H9 (cell line): Measurements from ENCODE around the gene SFXN2. TPM values are rescaled to one million over a fixed set of nuclear protein-coding genes. Genes with fewer than 3 reads are reported as not detected.

ENCODE experiments used
- DNase-seq: peaks from one replicate; pipeline ENCODE4 v3.0.0-alpha.2; 2017
- H2AFZ ChIP-seq: one replicate; pipeline ENCODE4 v1.6.1; 2013; ENCODE audit warnings: mild to moderate bottlenecking, low read length, control low read depth, moderate library complexity
- H2AK5ac ChIP-seq: 2 replicates; pipeline ENCODE4 v1.6.1; 2013; ENCODE audit warnings: low read length, control low read depth, mixed read lengths; ENCODE audit not compliant: insufficient read length
- H2BK120ac ChIP-seq: one replicate; pipeline ENCODE4 v1.6.1; 2013; ENCODE audit warnings: low read depth, mild to moderate bottlenecking, low read length, control low read depth, inconsistent platforms; ENCODE audit not compliant: poor library complexity, severe bottlenecking
- H2BK12ac ChIP-seq: 2 replicates; pipeline ENCODE4 v1.6.1; 2013; ENCODE audit warnings: low read length, control low read depth, mixed read lengths, low read depth; ENCODE audit not compliant: insufficient read length
- H2BK15ac ChIP-seq: 2 replicates; pipeline ENCODE4 v1.6.1; 2013; ENCODE audit warnings: low read depth, low read length, control low read depth
- H2BK20ac ChIP-seq: one replicate; pipeline ENCODE4 v1.6.1; 2013; ENCODE audit warnings: low read depth, mild to moderate bottlenecking, low read length, control low read depth, inconsistent platforms; ENCODE audit not compliant: poor library complexity, severe bottlenecking
- H2BK5ac ChIP-seq: 2 replicates; pipeline ENCODE4 v1.6.1; 2013; ENCODE audit warnings: low read length, control low read depth, mixed read lengths; ENCODE audit not compliant: insufficient read length
- H3K14ac ChIP-seq: 2 replicates; pipeline ENCODE4 v1.6.1; 2013; ENCODE audit warnings: low read length, control low read depth; ENCODE audit not compliant: insufficient read depth
- H3K18ac ChIP-seq: 2 replicates; pipeline ENCODE4 v1.6.1; 2013; ENCODE audit warnings: low read depth, mild to moderate bottlenecking, mixed read lengths, low read length, control low read depth; ENCODE audit not compliant: insufficient read length
- H3K23ac ChIP-seq: 2 replicates; pipeline ENCODE4 v1.6.1; 2013; ENCODE audit warnings: low read length, control low read depth, mixed read lengths, low read depth; ENCODE audit not compliant: insufficient read length
- H3K23me2 ChIP-seq: 2 replicates; pipeline ENCODE4 v1.6.1; 2013; ENCODE audit warnings: low read depth, mild to moderate bottlenecking, mixed read lengths, low read length, control low read depth; ENCODE audit not compliant: insufficient read length, poor library complexity, severe bottlenecking
- H3K27ac ChIP-seq: 2 replicates; pipeline ENCODE4 v1.5.1; 2013; ENCODE audit warnings: low read length, control low read depth, mixed read lengths, low read depth; ENCODE audit not compliant: insufficient read length
- H3K27me3 ChIP-seq: 2 replicates; pipeline ENCODE4 v1.6.1; 2013; ENCODE audit warnings: low read length, control low read depth, inconsistent platforms; ENCODE audit not compliant: insufficient read depth
- H3K4ac ChIP-seq: 2 replicates; pipeline ENCODE4 v1.6.1; 2013; ENCODE audit warnings: low read depth, mild to moderate bottlenecking, control low read depth, inconsistent platforms, low read length, moderate library complexity
- H3K4me1 ChIP-seq: 2 replicates; pipeline ENCODE4 v1.6.1; 2013; ENCODE audit warnings: low read length, control low read depth, inconsistent platforms; ENCODE audit not compliant: insufficient read depth
- H3K4me2 ChIP-seq: 2 replicates; pipeline ENCODE4 v1.6.1; 2013; ENCODE audit warnings: low read length, control low read depth, mixed read lengths; ENCODE audit not compliant: insufficient read length, insufficient read depth
- H3K56ac ChIP-seq: 2 replicates; pipeline ENCODE4 v1.6.1; 2013; ENCODE audit warnings: low read depth, mild to moderate bottlenecking, mixed read lengths, low read length, control low read depth; ENCODE audit not compliant: insufficient read length
- H3K79me1 ChIP-seq: 2 replicates; pipeline ENCODE4 v1.6.1; 2013; ENCODE audit warnings: low read depth, mild to moderate bottlenecking, moderate library complexity, low read length, control low read depth, inconsistent platforms; ENCODE audit not compliant: insufficient read depth, poor library complexity, severe bottlenecking
- H3K79me2 ChIP-seq: 2 replicates; pipeline ENCODE4 v1.6.1; 2013; ENCODE audit warnings: low read length, control low read depth, inconsistent platforms; ENCODE audit not compliant: insufficient read depth
- H3K9ac ChIP-seq: 2 replicates; pipeline ENCODE4 v1.6.1; 2013; ENCODE audit warnings: low read length, control low read depth, mixed read lengths; ENCODE audit not compliant: insufficient read length; ENCODE audit errors: extremely low read depth
- H3K9me3 ChIP-seq: one replicate; pipeline ENCODE4 v1.6.1; 2013; ENCODE audit warnings: low read depth, low read length, inconsistent platforms; ENCODE audit not compliant: control insufficient read depth
- H3T11ph ChIP-seq: one replicate; pipeline ENCODE4 v1.6.1; 2013; ENCODE audit warnings: mild to moderate bottlenecking, low read length, control low read depth, inconsistent platforms
- H4K20me1 ChIP-seq: one replicate; pipeline ENCODE4 v1.6.1; 2013; ENCODE audit not compliant: control insufficient read depth, insufficient read length, insufficient read depth
- H4K5ac ChIP-seq: 2 replicates; pipeline ENCODE4 v1.6.1; 2013; ENCODE audit warnings: low read depth, mild to moderate bottlenecking, mixed read lengths, low read length, control low read depth; ENCODE audit not compliant: insufficient read length
- H4K8ac ChIP-seq: replicated peaks from 2 replicates; pipeline ENCODE4 v1.6.1; 2013; ENCODE audit warnings: low read length, control low read depth, mixed read lengths, low read depth; ENCODE audit not compliant: insufficient read length
- H4K91ac ChIP-seq: 2 replicates; pipeline ENCODE4 v1.6.1; 2013; ENCODE audit warnings: low read depth, mild to moderate bottlenecking, moderate library complexity, mixed read lengths, low read length, control low read depth; ENCODE audit not compliant: insufficient read length
- H3K27ac Mint-ChIP-seq, 3 experiments: 2 replicates in 2 of 3; 3 replicates in 1 of 3; pipeline ENCODE4 v1.8.0; 2020 to 2021; ENCODE audit warnings: mixed read lengths in 3 of 3, mild to moderate bottlenecking in 1 of 3, moderate library complexity in 1 of 3
- H3K27me3 Mint-ChIP-seq: 2 replicates; pipeline ENCODE4 v1.8.0; 2021; ENCODE audit warnings: low read depth, mild to moderate bottlenecking, moderate library complexity, mixed read lengths
- H3K36me3 Mint-ChIP-seq, 3 experiments: 2 replicates in 2 of 3; 3 replicates in 1 of 3; pipeline ENCODE4 v1.8.0; 2020 to 2021; ENCODE audit warnings: low read depth in 3 of 3, mixed read lengths in 3 of 3; ENCODE audit not compliant: insufficient read depth in 1 of 3
- H3K4me1 Mint-ChIP-seq, 2 experiments: 2 replicates each; pipeline ENCODE4 v1.8.0; 2020; ENCODE audit warnings: mixed read lengths in 2 of 2
- H3K4me3 Mint-ChIP-seq, 2 experiments: 2 replicates in 1 of 2; 3 replicates in 1 of 2; pipeline ENCODE4 v1.8.0; 2020 to 2021; ENCODE audit warnings: mild to moderate bottlenecking in 2 of 2, mixed read lengths in 2 of 2, moderate library complexity in 1 of 2
- H3K9me3 Mint-ChIP-seq, 2 experiments: 2 replicates in 1 of 2; 3 replicates in 1 of 2; pipeline ENCODE4 v1.8.0; 2020; ENCODE audit warnings: mild to moderate bottlenecking in 2 of 2, mixed read lengths in 2 of 2, moderate library complexity in 1 of 2
- CTCF ChIP-seq: fragments of 200-600 bp; sonication (generic); conservative IDR thresholded peaks from 3 replicates; pipeline ENCODE4 v1.8.0; 2021; ENCODE audit warnings: antibody characterized with exemption, mild to moderate bottlenecking
- WGBS: extraction: QIAGEN DNeasy Blood & Tissue Kit; methylation state at CpG from one replicate; pipeline ENCODE4 v1.1.7; 2013; ENCODE audit warnings: missing lambda C conversion rate, low lambda C conversion rate, mixed read lengths; ENCODE audit not compliant: insufficient read length; ENCODE audit errors: extremely low coverage; 5-methylcytosine and 5-hydroxymethylcytosine counted together
- total RNA-seq: library from RNA; stranded (reverse); gene quantifications from 2 replicates; pipeline ENCODE4 v1.2.1, GENCODE V29; 2021

SFXN2 gene
- total RNA-seq, 1 experiment from 2014 or later, result 34.7 TPM

- Histone ChIP-seq H3K9ac (no peak overlapping the region), H3K4me1 (no peaks in the 10 kb centered on the region), H3K56ac (no peak overlapping the region), H2BK5ac (no peak overlapping the region), H2BK12ac (no peak overlapping the region), H3K4ac (no peak overlapping the region), H4K5ac (no peak overlapping the region), H3K79me1 (peaks cover 2% of the 10 kb centered on the region), H2BK120ac (no peak overlapping the region), H2AFZ (no peak overlapping the region), H3K18ac (no peak overlapping the region), H3K9me3 (no peaks in the 10 kb centered on the region), H3K14ac (no peak overlapping the region), H3K4me2 (no peak overlapping the region), H4K91ac (no peak overlapping the region), H2BK20ac (no peak overlapping the region), H4K8ac (no peak overlapping the region), H3K27ac (no peak overlapping the region), H2BK15ac (no peak overlapping the region), H3T11ph (no peak overlapping the region), H3K79me2 (no peaks in the 10 kb centered on the region), H3K27me3 (no peaks in the 10 kb centered on the region), H3K23ac (no peak overlapping the region), H4K20me1 (no peaks in the 10 kb centered on the region), H2AK5ac (no peak overlapping the region), H3K23me2 (no peaks in the 10 kb centered on the region)
- Mint-ChIP-seq H3K36me3 (peaks cover 9 to 23% (median 22%) of the 10 kb centered on the region in 3 experiments), H3K27me3 (no peaks in the 10 kb centered on the region), H3K27ac (no peak overlapping the region), H3K4me3 (no peak overlapping the region), H3K9me3 (no peaks in the 10 kb centered on the region; a peak in 1 of 5 replicates), H3K4me1 (peaks cover 0 to 3% of the 10 kb centered on the region in 2 experiments; a peak in 1 of 4 replicates)
- DNase-seq, result no peak
- TF ChIP-seq CTCF, result no peak
- WGBS, result no CpG with 5 or more reads among the region's 2 CpGs
These were observed 11.7 kb upstream of the SFXN2 start for GRCh38 chr10:102702742-102703141.
